GM18873 (cell line): ENCODE results near the gene NOS1AP.

Source experiments
- ATAC-seq: cut with Tn5 transposase; IDR thresholded peaks from one replicate; pipeline ENCODE4 v1.9.1; 2021; ENCODE audit warnings: mild to moderate bottlenecking, moderate library complexity, moderate number of reproducible peaks; ENCODE audit not compliant: unreplicated experiment, low FRiP score

The NOS1AP gene

DNA sequence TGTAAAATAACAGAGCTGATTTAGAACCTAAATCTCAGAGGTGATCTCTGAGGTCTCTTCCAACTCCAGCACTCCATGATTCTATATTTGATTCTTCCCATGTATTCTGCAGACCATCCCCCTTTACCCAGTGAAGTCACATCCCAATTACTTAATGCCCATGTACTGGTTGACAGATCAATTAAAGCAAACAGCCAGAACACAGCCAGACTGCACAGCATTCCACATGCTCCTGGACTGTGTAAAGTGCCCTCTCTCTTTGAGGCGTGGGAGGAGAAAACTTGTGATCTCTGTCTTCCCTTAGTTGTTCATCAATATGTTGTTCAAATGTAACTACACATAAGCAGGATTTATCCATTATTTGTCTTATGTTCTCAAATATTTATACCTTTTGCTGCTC is 18.1 kb downstream of the NOS1AP start:
- no peak for ATAC-seq

DNA sequence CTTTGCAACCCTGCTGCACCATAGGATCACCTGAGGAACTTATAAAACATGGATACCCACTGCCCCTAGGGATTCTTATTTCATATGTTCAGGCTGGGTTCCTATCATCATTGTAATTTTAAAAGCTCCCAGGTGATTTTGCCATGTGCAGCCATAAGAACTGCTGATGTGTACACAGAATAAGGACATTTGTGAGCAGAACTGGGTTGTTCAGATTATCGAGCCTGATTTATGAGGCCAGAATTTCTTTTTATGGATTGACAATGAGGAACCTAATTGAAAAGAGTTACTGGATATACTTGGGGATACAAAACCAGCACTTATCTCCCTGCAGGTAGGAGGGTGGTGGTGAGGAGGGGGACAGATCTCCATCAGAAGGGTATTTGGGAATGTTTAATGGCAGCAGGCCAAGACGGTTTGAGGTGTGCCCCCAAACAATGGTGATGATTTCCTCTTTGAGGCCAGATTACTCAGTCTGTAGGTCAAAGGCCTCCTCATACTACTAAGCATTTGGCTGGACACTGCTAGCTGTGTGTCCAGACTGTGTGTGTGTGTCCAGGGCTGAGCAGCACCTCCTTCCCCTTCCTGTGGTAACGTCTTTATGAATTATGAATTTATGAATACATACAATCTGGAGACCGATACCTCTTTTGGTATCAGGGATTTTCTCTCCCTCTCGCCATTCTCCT is 18.9 kb downstream of the NOS1AP start:
- no peak for ATAC-seq

DNA sequence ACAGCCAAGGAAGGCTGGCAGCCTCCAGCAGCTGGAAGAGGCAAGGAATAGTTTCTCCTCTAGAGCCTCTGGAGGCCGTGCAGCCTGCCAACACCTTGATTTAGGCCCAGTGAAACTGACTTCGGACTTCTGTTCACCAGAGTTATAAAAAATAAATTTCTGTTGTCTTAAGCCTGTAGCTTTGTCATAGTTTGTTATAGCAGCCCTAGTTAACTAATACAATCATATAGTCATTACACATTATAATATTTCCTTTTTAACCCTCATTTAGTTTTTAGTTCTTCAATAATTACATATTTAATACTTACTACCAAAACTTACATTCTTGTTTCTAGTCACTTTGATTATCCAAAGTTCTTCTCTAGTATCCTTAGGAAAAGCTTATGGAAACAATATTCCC is 20.3 kb downstream of the NOS1AP start:
- ATAC-seq: no peak

DNA sequence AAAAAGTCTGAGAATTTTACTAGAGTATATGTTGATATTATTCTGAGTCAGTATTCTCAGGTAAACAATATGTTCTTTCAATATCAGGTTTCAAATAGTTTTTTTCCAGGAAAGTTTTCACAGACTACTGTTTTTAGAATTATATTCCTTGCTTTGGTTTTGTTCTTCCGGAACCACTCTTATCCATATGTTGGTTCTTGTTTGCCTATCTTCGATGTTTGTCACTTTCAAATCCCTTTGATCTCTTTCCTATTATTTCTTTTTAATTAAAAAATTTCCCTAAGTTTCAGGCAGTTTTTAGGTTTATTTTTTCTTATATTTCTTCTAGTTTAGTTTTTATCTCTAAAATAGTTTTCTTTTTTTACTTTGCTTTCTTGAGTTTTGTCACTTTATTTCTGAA is 20.9 kb downstream of the NOS1AP start:
- no peak for ATAC-seq

DNA sequence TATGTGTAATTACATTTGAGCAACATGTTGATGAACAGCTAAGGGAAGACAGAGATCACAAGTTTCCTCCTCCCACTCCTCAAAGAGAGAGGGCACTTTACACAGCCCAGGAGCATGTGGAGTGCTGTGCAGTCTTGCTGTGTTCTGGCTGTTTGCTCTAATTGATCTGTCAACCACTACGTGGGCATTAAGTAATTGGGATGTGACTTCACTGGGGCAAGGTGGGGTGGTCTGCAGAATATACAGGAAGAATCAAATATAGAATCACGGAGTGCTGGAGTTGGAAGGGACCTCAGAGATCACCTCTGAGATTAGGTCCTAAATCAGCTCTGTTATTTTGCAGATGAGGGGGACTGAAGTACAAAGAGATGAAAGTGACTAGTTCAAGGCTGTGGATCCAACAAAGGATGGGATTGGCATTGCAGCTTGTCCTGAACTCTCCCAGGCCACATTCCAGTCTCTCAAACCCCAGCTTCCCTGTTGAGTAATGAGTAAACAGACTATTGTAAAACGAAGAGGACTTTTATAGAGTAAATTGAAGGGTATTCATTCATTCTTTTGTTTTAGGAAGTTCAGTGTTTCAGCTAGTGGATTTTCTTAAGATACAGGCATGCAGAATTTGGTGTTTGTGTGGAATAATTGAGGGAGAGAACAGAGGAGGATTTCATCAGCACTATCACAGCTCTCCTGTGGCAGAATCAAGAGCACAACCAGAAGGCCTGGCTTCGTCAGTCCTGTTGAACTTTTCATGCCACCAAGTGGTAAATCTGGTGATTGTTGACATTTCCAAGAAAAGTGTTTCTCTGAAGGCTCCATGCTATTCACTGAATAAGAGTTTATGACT is 22.4 kb downstream of the NOS1AP start:
- ATAC-seq: no peak

DNA sequence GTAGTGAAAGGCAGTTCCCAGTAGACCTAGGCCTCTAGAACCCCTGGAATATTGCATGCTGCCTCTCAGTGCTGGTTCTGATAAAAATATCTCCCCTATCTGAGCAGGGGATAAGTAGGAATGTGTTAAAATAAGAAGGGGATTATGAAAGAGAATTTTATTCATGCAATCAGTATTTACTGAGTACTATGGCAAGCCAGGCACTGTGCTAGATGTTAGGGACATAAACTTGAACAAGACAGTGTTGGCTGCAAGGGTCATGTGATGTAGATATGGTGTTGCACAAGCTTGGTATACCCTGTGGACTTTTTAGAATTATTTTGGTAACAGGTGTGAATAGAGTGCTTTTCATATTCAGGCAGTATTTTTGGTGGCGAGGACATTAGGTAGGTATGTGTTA is 23.6 kb downstream of the NOS1AP start:
- ATAC-seq: no peak

DNA sequence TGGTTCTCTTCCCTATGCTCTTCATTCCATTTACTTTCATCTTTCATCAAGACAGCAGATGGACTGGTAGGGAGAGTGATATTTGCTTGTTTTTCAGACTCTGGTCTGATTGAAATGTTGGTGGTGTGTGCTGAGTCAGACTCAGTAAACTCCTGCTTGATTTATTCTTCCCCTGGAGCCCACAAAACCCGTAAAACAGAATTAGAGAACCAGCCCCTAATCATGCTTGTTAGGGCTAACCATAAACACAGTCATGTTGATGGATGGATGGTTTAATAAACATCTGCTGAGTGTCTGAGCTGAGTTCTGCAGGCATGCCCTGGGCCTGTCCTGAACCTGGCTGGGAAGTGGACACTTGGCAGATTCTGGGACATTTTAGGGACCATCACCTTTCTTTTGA is 24.8 kb downstream of the NOS1AP start:
- no peak for ATAC-seq

DNA sequence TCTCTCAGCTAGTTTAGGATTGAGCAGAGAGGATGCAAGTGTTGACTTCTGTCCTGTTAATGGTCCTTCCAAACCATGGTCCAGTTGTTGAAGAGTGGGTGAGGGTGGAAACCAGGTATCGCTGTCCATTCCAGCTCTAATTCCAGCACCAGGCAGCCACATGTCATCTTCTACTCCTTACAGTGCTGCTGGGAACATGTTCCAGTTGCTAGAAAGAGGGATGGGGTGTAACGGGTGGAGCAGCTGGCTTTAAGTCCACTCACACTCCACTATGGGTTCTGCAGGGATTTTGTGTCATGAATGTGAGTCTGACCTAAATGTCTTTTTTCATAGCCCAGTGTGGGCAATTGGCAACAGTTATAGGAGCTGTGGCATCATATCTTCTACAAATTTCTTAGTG is 25.2 kb downstream of the NOS1AP start:
- no peak for ATAC-seq

DNA sequence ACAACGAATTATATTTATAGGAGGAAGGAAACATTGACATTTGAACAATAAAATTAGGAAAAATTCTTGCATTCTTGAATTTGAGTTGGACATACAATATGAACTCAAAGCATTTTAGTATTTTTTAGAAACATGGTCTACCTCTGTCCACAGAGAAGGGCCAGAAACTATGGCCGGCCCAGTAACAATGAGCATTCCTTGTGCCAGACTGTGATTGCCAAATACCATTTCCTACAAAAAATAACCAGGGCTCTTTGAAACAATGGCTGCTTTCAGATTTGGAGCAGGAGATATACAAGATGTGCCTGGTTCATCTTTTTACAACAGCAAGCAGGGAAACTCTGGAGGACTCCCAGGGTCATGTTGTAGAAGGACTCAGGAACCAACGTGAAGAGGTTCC is 38.4 kb downstream of the NOS1AP start:
- no peak for ATAC-seq

DNA sequence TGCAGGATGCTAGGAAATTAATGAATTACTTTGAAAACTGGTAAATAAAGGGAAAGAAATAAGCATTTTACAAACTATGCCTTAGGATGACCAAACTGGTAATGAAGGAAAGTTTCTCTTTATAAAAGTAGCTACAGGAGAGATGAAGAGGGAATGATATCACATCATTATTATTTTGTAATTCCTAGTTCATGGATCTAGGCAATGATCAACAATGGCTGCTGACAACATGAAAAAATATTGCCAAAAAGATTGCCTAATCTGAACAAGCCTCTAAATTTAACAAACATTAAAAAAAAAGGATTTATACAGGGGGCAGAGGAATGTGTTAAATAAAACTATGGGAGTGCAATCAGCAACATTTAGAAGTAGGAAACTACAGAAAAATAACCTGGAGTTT is 38.9 kb downstream of the NOS1AP start:
- no peak for ATAC-seq

DNA sequence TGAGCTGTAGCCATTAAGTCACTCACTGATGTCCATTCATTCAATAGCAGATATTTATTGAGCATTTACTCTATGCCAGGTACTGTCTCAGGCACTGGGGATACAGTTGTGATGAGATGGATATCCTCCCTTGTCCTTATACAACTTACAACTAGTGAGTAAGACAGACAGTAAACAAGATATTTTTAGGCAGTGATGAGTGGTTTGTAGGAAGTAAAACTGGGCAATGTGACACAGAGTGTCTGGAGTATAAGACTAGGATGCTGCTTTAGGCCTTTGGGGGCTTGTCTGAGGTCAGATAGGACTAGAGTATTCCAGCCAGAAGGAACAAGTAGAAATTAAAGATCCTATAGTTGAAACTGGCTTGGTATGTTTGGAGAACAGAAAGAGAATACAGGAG is 41.4 kb downstream of the NOS1AP start:
- ATAC-seq: no peak

DNA sequence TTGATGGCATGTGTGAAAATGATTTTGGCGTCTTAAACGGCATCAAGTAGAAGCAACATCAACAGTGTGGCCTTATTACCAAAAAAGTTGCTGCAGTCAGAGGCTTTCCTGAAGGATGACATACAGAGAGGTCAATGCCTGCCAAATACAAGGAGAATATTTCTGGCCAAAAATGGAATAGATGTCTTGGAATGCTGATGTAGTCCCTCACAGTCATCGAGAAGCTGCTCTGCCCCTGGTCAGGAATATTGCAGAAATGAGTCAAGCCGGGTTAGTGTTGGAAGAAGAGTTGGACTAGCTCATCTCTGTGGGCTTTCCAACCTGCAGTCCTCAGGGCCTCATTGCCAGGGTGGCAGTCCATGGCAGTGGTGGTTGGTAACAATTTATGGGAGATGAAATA is 42.1 kb downstream of the NOS1AP start:
- ATAC-seq: no peak

DNA sequence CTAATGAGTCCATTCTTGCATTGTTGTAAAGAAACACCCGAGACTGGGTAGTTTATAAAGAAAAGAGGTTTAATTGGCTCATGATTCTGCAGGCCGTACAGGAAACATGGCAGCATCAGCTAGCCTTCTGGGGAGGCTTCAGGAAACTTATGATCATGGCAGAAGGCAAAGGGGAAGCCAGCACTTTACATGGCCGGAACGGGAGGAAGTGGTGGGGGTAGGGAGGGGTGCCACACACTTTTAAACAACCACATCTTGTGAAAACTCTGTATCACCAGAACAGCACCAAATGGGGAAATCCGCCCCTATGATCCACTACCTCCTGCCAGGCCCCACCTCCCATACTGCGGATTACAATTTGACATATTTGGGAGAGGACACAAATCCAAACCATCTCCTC is 43.9 kb downstream of the NOS1AP start:
- ATAC-seq: no peak

DNA sequence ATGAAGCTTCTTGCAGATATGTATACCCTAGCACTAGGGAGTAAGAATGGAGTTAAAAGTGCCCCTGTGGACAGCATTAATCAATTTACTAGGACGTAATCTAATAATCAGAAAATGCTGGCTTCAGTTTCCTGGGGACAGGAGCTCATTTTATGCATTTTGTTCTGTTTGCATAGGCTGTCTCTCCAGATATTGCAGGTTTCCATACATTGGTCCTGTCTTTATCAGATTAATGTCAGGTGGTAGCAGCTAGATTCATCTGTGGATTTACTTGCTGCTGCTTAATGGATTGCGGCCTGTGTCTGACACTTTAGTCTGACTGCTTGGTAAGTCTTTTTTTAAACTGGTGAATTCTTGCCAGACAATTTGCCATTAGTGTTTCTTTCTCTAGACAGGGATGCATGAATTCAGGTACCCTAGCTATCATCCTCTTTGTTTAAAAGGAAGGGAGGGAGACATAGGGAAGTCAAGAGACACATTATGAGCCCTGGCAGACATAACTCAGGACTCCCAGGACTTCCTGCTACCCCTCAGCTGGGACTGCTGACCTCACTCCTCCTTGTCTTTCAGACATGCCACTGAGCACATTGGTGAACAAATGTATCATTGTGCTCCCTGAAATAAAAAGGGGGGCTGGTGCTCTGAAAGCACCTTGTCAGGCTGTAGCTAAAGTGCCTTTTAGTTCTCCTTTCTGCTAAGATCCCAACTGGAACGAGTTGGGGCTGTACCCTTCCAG is 47.7 kb downstream of the NOS1AP start:
- no peak for ATAC-seq

DNA sequence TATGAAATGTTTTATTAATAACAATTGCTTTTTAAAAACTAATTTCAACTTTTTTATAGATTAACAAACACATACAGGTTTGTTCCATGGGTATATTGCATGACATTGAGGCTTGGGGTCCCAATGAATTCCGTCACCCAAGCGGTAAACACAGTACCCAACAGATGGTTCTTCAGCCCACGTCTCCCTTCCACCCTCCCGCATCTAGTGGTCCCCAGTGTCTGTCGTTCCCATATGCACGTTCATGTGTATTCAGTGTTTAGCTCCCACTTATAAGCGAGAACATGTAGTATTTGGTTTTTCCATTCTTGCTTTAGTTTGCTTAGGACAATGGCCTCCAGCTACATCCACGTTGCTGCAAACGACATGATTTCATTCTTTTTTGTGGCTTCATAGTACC is 48.6 kb downstream of the NOS1AP start:
- no peak for ATAC-seq

DNA sequence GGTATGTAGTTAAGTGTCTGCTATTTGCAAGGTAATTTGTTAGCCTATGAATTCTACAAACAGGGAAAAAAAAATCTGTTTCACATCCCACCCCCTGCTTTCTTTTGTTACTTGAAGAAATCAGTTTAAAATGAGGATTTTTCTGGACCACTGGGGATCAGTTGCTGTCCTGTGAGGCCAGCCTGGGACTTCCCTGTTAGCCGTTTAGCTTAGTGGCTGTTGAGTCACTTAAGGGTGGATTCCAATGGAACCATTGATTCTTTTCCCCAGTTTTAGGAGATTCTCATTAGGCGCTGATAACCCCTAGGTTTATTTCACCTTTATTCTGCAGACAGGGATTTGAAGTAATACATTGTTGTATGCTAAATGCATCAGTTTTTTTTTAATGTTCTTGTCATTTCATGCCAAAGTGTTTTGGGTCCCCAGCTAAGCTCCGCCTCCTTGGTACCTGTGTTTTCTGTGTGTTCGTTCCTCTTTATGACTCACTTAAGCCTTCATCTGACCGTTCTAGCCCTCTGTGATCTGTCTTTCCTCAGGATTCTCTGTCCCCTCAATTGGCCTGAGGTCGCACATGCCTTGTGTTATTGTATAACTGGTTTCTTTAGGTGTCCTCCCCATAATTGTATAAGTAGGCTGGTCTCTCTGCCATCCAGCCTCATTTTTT is 59.3 kb downstream of the NOS1AP start:
- ATAC-seq: no peak

DNA sequence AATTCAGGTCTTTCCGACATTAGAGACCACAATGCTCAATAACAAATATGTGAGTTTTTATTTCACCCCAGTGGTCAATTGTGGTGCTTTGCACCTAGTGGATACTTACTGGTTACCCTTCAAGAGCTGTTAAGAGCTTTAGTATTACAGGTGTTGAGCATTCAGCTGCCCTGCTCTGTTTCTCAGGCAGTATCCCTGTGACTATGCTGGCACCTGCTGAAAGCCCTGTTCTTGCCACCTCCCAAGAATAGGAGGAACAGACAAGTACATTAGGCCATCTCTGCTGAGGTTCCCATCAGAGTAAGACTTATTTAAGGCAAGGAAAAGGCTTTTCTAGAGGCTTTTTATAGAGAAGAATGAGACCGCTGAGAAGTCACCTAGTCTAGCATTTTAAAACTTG is 60.8 kb downstream of the NOS1AP start:
- ATAC-seq: no peak

DNA sequence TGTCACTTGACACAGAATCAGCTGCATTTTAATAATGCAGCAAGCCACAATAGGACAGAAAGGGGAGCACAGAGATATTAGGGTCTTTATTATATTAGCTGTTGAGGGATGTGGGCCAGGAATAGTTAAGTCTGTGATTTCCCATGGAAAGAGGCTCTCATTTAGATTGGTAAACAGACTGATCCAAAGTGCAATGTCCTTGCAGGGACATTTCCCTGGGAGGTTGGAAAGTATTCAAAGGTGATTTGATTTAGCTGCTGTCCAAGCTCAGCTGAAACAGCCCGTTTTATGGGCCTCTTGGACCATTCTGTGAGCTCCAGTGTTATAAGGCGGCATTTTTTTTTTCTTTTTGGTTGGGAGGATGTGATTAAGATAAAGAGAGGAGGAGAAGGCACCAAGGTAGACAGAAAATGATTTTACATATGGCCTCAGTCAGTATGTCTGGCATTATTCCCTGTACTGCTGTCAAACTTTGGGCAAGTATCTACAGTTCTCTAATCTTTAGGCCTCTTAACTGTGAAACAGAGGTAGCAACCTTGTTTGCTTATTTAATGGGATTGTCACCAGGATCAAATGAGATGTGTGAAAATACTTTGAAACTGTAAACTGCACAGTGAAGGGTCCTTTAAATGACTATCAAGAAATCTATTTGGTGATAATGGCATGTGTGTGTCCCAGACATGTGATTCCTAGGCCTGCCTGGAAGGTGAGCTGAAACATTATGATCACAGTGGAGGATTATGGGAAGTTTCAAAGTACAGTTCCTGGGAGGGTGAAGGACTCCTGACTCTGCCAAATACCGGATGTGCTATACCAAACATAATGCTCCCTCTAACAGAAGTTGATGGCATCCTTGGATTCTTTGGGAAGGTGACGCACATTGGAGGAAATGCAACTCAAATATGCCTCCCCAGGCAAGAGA is 62.2 kb downstream of the NOS1AP start:
- no peak for ATAC-seq

DNA sequence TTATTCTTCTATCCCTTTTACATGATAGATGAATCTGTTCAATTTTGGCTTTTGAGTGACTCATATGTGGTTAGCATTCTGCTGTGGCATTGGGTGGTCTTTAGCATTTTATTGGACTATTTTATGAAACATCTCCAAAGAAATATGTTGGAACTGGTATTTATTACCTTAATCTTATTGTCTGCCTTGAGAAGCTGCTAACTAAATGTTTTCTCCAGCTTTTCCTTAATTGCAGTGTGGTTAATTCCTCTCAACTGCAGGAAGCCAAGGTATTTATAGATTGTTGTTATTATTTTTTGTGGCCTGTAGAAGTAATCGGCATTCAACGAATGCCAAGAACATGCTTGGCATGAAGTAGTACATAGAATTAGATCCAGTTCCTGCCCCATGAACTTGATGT is 64.1 kb downstream of the NOS1AP start:
- no peak for ATAC-seq

DNA sequence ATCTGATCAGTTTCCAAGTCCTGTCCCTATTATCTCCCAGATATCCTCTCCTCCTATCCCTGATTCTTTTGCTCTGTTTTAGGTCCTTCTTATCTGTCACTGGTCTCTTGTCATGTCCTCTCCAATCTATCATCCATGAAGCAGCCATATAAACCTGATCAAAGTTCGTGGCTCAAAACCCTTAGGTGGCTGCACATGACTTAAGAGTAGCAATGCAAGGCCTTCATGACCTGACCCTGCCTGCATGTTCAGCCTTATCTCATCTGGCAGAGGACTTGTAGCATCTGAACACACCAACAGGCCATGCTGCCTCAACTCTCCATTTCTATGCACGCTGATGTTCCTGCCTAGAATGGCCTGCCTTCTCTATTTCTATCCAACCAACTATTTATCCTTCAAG is 65.2 kb downstream of the NOS1AP start:
- ATAC-seq: no peak
